ENCODE data around the gene LMAN1L.

GRCh38 chr15:74763416-74763815 lies 49.2 kb upstream of the LMAN1L start:
- no peak for TF ChIP-seq CTCF (IDR thresholded peaks at IDR 0.05; ENCODE audit: borderline replicate concordance, extremely low read depth, low read length, poor library complexity, severe bottlenecking)
- TF ChIP-seq EZH2 (IDR thresholded peaks at IDR 0.05; ENCODE audit: borderline replicate concordance, low read depth, low read length, severe bottlenecking) = no peak
